ENCODE data around the gene CBLN4. TPM values are rescaled to one million over a fixed set of nuclear protein-coding genes. Genes with fewer than 3 reads are reported as not detected.

Gene CBLN4
- total RNA-seq, 1 experiment from 2014 or later: not detected

DNA sequence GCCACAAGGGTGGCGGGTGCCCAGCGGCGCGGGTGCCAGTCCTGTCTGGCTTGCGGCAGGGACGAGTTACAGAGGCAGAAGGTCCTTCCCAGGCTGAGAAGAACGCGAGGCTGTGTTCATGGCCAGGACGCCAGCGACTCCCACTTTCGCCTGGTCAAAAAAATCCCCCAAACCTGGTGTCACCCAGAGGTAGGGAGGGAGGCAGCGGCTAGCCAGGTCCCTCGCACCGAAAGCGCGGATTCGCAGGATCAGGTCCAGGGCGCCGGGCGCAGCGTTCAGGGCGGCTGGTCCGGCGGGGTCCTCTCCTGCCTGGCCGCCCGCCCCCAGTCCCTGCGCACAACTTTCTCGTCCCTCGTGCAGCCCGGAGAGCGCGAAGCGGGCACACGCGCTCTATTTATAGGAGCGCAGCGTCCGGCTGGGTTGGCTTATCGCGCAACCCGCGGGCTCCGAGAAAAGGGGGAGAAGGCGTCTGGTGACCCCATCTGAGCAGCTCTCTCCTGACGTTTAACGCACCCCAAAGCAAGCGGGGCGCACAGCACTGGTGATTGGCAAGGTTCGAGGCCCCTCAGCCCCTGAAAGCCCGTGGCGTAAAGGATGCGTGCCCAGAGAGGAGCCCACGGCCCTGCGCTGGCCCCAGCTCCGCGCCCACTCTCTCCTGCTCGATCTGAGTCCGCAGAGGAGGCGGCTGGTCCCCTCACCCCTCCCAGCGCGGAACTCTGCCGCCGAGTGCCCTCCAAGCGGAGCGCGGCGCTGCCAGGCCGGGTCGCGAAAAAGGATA, 519 bp downstream of the CBLN4 start:
- Histone ChIP-seq H3K36me3 (ENCODE audit: insufficient read depth, low read length) (no peaks in the 10 kb centered on the region), H3K27ac (ENCODE audit: low read length) (no peak overlapping the region), H3K27me3 (ENCODE audit: low read length) (no peaks in the 10 kb centered on the region), H3K4me2 (ENCODE audit: low read depth, low read length, poor library complexity, severe bottlenecking) (no peak overlapping the region), H3K9me3 (ENCODE audit: low read length) (peaks cover 27% of the 10 kb centered on the region), H3K4me3 (ENCODE audit: low read length) (no peak overlapping the region), H3K9ac (ENCODE audit: low read length) (no peak overlapping the region), H4K20me1 (ENCODE audit: insufficient read depth, low read depth, low read length) (no peaks in the 10 kb centered on the region), H3K9me2 (replicated peaks; ENCODE audit: insufficient read depth, low read length) (no peaks in the 10 kb centered on the region), H3K4me1 (ENCODE audit: low read length) (no peaks in the 10 kb centered on the region), H3K79me2 (ENCODE audit: low read length) (no peaks in the 10 kb centered on the region), H2AFZ (ENCODE audit: low read length) (no peak overlapping the region)
- DNase-seq: no peak

DNA sequence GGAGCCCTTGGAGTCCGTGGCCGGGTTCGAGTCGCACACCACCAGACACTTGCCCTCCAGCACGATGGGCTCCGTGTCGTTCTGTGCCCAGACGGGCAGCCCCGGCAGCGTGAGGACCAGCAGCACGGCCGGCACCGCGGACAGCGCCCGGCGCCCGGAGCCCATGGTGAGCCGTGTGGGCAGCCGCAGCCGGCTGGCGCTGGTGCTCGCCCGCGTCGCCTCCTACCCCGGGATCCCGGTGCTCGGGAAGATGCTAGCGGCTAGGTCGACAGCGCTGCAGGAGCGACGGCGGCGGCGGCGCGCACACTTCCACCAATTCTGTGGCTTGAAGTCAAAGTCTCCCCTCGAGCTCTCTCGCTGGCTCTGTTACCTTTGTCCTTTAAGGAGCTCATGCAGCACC, 1.3 kb downstream of the CBLN4 start:
- Histone ChIP-seq H3K9me3 (ENCODE audit: low read length) (peaks cover 23% of the 10 kb centered on the region; the same call in 1 of the 2 replicates), H3K79me2 (ENCODE audit: low read length) (no peaks in the 10 kb centered on the region), H3K27ac (ENCODE audit: low read length) (no peak overlapping the region), H4K20me1 (ENCODE audit: insufficient read depth, low read depth, low read length) (no peaks in the 10 kb centered on the region), H3K4me1 (ENCODE audit: low read length) (no peaks in the 10 kb centered on the region), H3K36me3 (ENCODE audit: insufficient read depth, low read length) (no peaks in the 10 kb centered on the region), H3K9me2 (replicated peaks; ENCODE audit: insufficient read depth, low read length) (no peaks in the 10 kb centered on the region), H3K4me3 (ENCODE audit: low read length) (no peak overlapping the region), H3K9ac (ENCODE audit: low read length) (no peak overlapping the region), H3K4me2 (ENCODE audit: low read depth, low read length, poor library complexity, severe bottlenecking) (no peak overlapping the region), H2AFZ (ENCODE audit: low read length) (no peak overlapping the region), H3K27me3 (ENCODE audit: low read length) (no peaks in the 10 kb centered on the region)
- DNase-seq: no peak

DNA sequence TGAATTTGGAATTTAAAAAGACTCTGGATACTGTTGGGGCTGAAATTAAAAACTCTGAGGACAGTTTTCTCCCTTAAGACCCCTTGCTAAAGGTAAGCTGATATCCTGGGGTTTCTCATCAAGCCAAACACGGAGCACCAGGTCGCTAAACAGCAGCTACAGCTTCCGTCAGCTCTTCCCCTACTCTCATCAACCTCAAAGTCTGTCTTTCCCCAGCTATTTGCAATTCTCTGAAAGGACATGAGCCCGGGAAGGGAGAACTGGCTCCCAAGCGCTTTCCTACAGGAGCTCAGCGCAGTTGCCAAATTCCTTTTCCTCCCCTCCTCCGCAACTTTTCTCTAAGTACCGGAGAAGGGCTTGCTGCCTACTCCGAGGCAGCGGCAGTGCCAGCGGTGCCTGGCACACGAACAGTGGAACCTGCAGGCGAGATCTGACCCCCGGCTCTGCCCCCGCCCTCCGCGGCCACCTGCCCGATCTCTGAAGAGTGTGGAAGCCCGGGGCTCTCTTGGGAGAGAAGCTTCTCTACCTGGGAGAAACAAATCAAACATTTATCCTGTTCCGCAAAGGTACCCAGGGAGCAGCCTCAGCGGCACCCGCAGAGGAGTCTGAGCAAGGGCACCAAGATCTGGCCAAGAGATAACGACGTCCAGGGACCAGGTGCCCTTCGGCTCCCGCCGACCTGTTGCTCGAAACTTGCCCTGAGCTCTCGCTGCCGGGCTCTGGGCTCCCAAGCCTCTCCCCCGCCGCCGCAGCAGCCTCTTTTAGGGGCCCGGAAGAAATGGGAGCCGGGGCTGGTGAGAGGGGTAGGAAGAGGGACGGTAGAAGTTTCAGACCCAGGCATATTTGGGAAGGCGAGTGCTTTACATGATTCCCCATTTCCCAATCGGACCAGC, 2.2 kb downstream of the CBLN4 start:
- no peak overlapping the region for H2AFZ ChIP-seq (ENCODE audit: low read length)
- H3K4me3 ChIP-seq (ENCODE audit: low read length): no peak overlapping the region
- H3K4me2 ChIP-seq (ENCODE audit: low read depth, low read length, poor library complexity, severe bottlenecking): no peak overlapping the region
- H4K20me1 ChIP-seq (ENCODE audit: insufficient read depth, low read depth, low read length): no peaks in the 10 kb centered on the region
- H3K9ac ChIP-seq (ENCODE audit: low read length): no peak overlapping the region
- no peaks in the 10 kb centered on the region for H3K4me1 ChIP-seq (ENCODE audit: low read length)
- no peak overlapping the region for H3K27ac ChIP-seq (ENCODE audit: low read length)
- H3K9me3 ChIP-seq (ENCODE audit: low read length): peaks cover 28% of the 10 kb centered on the region
- H3K79me2 ChIP-seq (ENCODE audit: low read length): no peaks in the 10 kb centered on the region
- no peak for DNase-seq
- H3K36me3 ChIP-seq (ENCODE audit: insufficient read depth, low read length): no peaks in the 10 kb centered on the region
- H3K27me3 ChIP-seq (ENCODE audit: low read length): no peaks in the 10 kb centered on the region
- no peaks in the 10 kb centered on the region for H3K9me2 ChIP-seq (replicated peaks; ENCODE audit: insufficient read depth, low read length)

GRCh38 chr20:56001890-56002289, 3.4 kb downstream of the CBLN4 start:
- no peak overlapping the region for H3K9ac ChIP-seq (ENCODE audit: low read length)
- no peak overlapping the region for H3K4me3 ChIP-seq (ENCODE audit: low read length)
- H3K79me2 ChIP-seq (ENCODE audit: low read length): no peaks in the 10 kb centered on the region
- H3K27ac ChIP-seq (ENCODE audit: low read length): no peak overlapping the region
- H3K9me3 ChIP-seq (ENCODE audit: low read length): peaks cover 28% of the 10 kb centered on the region
- H3K27me3 ChIP-seq (ENCODE audit: low read length): no peaks in the 10 kb centered on the region
- no peak for DNase-seq
- H3K4me2 ChIP-seq (ENCODE audit: low read depth, low read length, poor library complexity, severe bottlenecking): no peak overlapping the region
- H4K20me1 ChIP-seq (ENCODE audit: insufficient read depth, low read depth, low read length): no peaks in the 10 kb centered on the region
- no peaks in the 10 kb centered on the region for H3K4me1 ChIP-seq (ENCODE audit: low read length)
- no peak overlapping the region for H2AFZ ChIP-seq (ENCODE audit: low read length)
- no peaks in the 10 kb centered on the region for H3K9me2 ChIP-seq (replicated peaks; ENCODE audit: insufficient read depth, low read length)
- H3K36me3 ChIP-seq (ENCODE audit: insufficient read depth, low read length): no peaks in the 10 kb centered on the region

GRCh38 chr20:56001106-56001785, 4.1 kb downstream of the CBLN4 start:
- Histone ChIP-seq H3K36me3 (ENCODE audit: insufficient read depth, low read length) (no peaks in the 10 kb centered on the region), H2AFZ (ENCODE audit: low read length) (no peak overlapping the region), H3K79me2 (ENCODE audit: low read length) (no peaks in the 10 kb centered on the region), H3K9me2 (replicated peaks; ENCODE audit: insufficient read depth, low read length) (no peaks in the 10 kb centered on the region), H3K4me3 (ENCODE audit: low read length) (no peak overlapping the region), H3K9me3 (ENCODE audit: low read length) (peaks cover 26% of the 10 kb centered on the region), H3K27ac (ENCODE audit: low read length) (no peak overlapping the region), H3K4me1 (ENCODE audit: low read length) (no peaks in the 10 kb centered on the region), H3K27me3 (ENCODE audit: low read length) (no peaks in the 10 kb centered on the region), H4K20me1 (ENCODE audit: insufficient read depth, low read depth, low read length) (no peaks in the 10 kb centered on the region), H3K4me2 (ENCODE audit: low read depth, low read length, poor library complexity, severe bottlenecking) (no peak overlapping the region), H3K9ac (ENCODE audit: low read length) (no peak overlapping the region)
- no peak for DNase-seq

- Histone ChIP-seq H3K27ac (ENCODE audit: low read length) (no peak overlapping the region), H3K4me1 (ENCODE audit: low read length) (no peaks in the 10 kb centered on the region), H3K27me3 (ENCODE audit: low read length) (no peaks in the 10 kb centered on the region), H3K36me3 (ENCODE audit: insufficient read depth, low read length) (no peaks in the 10 kb centered on the region), H3K9ac (ENCODE audit: low read length) (no peak overlapping the region), H3K4me3 (ENCODE audit: low read length) (no peak overlapping the region), H3K9me2 (replicated peaks; ENCODE audit: insufficient read depth, low read length) (no peaks in the 10 kb centered on the region), H3K9me3 (ENCODE audit: low read length) (peaks cover 24% of the 10 kb centered on the region), H2AFZ (ENCODE audit: low read length) (no peak overlapping the region), H4K20me1 (ENCODE audit: insufficient read depth, low read depth, low read length) (no peaks in the 10 kb centered on the region), H3K4me2 (ENCODE audit: low read depth, low read length, poor library complexity, severe bottlenecking) (no peak overlapping the region), H3K79me2 (ENCODE audit: low read length) (no peaks in the 10 kb centered on the region)
- no peak for DNase-seq
Observed at GRCh38 chr20:55978550-55978949, 26.8 kb downstream of the CBLN4 start.

DNA sequence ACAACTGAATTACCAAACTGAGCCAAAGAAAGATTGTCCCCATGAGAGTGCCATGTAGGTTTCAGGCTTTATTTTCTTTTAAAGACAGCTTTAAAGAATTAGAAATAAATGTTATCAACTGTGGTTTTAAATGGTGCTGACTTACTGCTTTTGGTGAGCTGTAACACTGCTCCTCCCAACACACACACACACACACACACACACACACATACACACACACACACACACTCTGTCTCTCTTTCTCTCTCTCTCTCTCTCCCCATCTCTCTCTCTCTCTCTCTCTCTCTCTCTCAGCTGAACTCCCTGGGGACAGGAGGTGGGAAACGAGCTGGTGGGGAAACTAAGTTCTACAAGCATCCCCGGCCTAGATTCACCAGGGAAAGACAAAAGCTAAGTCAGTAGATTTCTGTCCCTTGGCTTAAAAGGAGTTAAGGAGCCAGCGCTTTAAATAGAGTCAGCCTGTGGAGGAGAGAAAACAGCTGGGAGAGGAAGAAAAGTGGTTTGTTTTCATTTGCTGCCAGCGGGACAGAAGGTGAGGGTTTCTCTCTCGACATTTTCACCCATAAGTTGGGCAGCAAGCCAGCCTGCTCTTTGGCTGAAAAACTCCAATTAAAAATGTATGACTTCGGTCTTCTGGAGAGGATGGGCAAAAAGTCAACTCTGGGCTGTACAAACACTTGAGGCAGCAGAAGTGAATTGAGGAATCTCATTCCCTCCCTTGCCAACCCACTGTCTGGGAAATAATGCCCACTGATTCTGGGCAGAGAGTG, 27.4 kb downstream of the CBLN4 start:
- Histone ChIP-seq H3K4me2 (ENCODE audit: low read depth, low read length, poor library complexity, severe bottlenecking) (no peak overlapping the region), H3K4me1 (ENCODE audit: low read length) (no peaks in the 10 kb centered on the region)

More for the DNA sequence above, 27.4 kb downstream of the CBLN4 start:
- no peaks in the 10 kb centered on the region for H3K27me3 ChIP-seq (ENCODE audit: low read length)
- H3K9me2 ChIP-seq (replicated peaks; ENCODE audit: insufficient read depth, low read length): no peaks in the 10 kb centered on the region
- no peak overlapping the region for H2AFZ ChIP-seq (ENCODE audit: low read length)
- H3K36me3 ChIP-seq (ENCODE audit: insufficient read depth, low read length): no peaks in the 10 kb centered on the region
- DNase-seq: no peak
- H4K20me1 ChIP-seq (ENCODE audit: insufficient read depth, low read depth, low read length): no peaks in the 10 kb centered on the region
- no peak overlapping the region for H3K4me3 ChIP-seq (ENCODE audit: low read length)
- H3K9ac ChIP-seq (ENCODE audit: low read length): no peak overlapping the region
- H3K79me2 ChIP-seq (ENCODE audit: low read length): no peaks in the 10 kb centered on the region
- H3K27ac ChIP-seq (ENCODE audit: low read length): no peak overlapping the region
- peaks cover 24% of the 10 kb centered on the region for H3K9me3 ChIP-seq (ENCODE audit: low read length)

Measured in Karpas-422 (cell line).